Adipocyte (in vitro differentiated cells): ENCODE measurements around the gene WNT6.

Experiments used
- DNase-seq: peaks from one replicate; pipeline ENCODE4 v3.0.0-alpha.2; 2015; ENCODE audit warnings: low read depth
- H3K27me3 ChIP-seq: replicated peaks from 2 replicates; pipeline ENCODE4 v1.7.0; 2013; ENCODE audit warnings: mild to moderate bottlenecking, low read length, moderate library complexity; ENCODE audit not compliant: control insufficient read depth, insufficient read depth
- H3K36me3 ChIP-seq: 2 replicates; pipeline ENCODE4 v1.7.0; 2013; ENCODE audit warnings: low read length, mild to moderate bottlenecking, moderate library complexity; ENCODE audit not compliant: control insufficient read depth, insufficient read depth, severe bottlenecking
- H3K4me1 ChIP-seq: 2 replicates; pipeline ENCODE4 v1.7.0; 2013; ENCODE audit warnings: mild to moderate bottlenecking, low read length, moderate library complexity; ENCODE audit not compliant: control insufficient read depth, insufficient read depth
- H3K4me3 ChIP-seq: 2 replicates; pipeline ENCODE4 v1.7.0; 2013; ENCODE audit warnings: mild to moderate bottlenecking, low read length, moderate library complexity
- H3K9ac ChIP-seq: 2 replicates; pipeline ENCODE4 v1.7.0; 2013; ENCODE audit warnings: mild to moderate bottlenecking, low read length, moderate library complexity
- H3K9me3 ChIP-seq: 2 replicates; pipeline ENCODE4 v1.7.0; 2013; ENCODE audit warnings: mild to moderate bottlenecking, low read length, moderate library complexity; ENCODE audit not compliant: control insufficient read depth

WNT6 gene

DNA sequence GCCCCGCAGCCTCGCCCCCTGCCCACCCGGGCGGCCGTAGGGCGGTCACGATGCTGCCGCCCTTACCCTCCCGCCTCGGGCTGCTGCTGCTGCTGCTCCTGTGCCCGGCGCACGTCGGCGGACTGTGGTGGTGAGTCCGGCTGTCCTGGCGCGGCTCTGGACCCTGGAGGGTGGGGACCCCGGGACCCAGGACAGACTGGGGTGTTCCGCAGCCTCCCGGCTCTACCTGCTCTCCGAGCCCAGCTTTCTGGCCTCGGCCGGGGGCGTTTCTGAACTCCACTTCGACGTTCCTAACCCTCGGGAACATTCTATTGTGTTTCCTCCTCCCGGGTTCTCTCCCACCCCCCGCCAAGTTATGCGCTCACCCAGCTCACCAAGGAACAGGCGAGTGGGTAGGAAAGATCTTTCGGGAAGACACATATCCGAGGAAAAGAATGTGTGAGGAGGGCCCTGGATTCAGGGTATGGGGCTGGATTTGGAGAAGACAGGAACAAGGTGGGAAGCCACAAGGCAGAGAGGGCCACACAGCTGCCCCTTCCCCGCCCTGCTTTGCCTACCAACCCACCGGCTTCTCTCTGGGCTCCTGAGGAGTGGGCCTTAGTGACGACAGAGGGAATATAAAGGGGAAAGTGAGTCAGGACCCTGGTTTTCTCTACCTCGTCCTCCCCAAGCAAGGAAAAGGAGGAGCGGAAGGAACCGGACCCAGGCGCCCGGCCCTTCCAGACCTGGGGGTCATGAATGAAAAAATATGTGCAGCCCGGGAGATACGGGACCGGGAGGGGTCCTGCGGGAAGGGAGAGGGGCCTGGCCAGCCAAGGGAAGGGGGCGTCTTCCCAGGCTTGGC, 605 bp downstream of the WNT6 start:
- Histone ChIP-seq H3K27me3 (peaks cover 62% of the 10 kb centered on the region), H3K36me3 (no peaks in the 10 kb centered on the region), H3K4me3 (no peak overlapping the region), H3K9me3 (no peaks in the 10 kb centered on the region), H3K9ac (no peak overlapping the region), H3K4me1 (peaks cover 6% of the 10 kb centered on the region)
- no peak for DNase-seq

DNA sequence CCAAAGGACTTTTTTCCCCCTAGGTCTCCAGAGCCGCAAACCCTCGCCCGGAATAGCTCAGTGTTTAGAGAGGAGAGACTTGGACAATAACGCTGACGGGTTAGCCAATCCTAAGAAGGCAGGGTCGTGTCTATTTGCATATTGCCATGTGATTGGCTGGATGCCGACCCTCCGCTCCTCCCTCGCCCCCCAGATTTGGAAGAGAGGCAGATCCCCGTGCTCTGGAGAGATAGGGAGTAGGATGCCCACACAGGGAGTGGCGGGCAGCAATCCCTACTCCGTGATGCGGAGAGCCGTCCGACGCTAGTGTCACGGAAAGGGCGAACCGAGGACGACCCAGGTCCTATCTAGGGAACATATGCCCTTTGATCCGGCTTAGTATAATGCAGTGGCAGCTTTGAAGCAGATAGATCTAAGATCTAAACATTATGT, 1.4 kb downstream of the WNT6 start:
- DNase-seq = peak; percentile 68
- H3K27me3 ChIP-seq = peaks cover 54% of the 10 kb centered on the region
- H3K36me3 ChIP-seq = no peaks in the 10 kb centered on the region
- H3K9me3 ChIP-seq = no peaks in the 10 kb centered on the region
- no peak overlapping the region for H3K9ac ChIP-seq
- peaks cover 6% of the 10 kb centered on the region for H3K4me1 ChIP-seq
- no peak overlapping the region for H3K4me3 ChIP-seq

DNA sequence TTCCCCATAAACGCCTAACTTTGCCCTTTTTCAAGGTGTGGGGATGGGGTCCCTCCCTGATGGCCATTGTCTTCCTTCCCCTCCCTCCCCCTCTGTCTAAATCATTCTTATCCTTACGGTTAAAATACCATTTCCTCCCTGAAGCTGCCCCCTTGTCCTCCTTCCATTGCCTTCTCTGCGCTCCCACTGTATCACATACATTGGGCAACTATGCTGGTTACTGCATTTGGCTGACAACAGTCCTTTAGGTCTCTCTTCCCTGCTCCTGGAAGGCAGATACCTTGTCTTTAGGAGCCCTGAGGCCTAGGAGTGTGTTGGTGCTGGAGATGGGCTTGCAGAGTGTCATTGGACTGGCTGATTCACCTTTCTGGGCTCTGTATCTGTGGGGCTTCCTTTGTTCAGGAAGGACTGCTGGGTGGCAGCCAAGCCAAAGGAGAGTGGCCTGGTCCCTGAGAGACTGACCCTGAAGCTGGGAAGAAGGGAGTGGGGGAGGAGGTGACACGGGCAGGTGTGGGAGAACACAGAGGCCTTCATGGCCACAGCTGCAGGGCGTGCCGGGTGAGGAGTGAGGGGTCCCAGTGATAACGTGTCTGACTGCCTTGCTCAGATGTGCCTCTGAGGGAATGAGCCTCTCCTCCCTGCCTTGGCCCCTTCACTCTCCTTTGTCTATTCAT, 2.2 kb downstream of the WNT6 start:
- Histone ChIP-seq H3K36me3 (no peaks in the 10 kb centered on the region), H3K9ac (no peak overlapping the region), H3K4me1 (peaks cover 6% of the 10 kb centered on the region), H3K4me3 (no peak overlapping the region), H3K9me3 (no peaks in the 10 kb centered on the region), H3K27me3 (peaks cover 52% of the 10 kb centered on the region)
- no peak for DNase-seq

DNA sequence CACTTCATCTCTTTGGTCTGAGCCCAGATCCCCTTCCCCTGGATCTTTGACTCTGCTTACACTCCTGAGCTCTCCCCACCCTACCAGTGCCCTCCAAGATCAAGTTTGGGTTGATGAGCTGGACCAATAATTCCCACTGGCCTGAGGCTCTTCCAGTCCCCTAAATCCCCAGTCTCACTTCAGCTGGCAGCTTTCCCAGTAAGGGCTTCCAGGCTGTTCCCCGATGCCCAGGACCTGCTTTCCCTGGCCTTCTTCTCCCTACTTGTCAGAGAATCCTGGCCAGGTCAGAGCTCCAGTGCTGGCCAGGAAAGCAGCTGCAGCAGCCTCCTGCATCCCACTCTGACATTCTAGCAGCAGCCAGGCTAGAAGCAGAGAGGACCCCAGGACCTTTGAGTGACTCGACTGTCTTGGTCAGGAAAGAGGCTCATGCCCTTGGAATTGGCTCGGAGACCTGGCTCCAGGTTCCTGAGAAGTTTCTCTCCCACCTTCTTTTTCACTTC, 3.5 kb downstream of the WNT6 start:
- DNase-seq = no peak
- H3K4me3 ChIP-seq = no peak overlapping the region
- peaks cover 58% of the 10 kb centered on the region for H3K27me3 ChIP-seq
- H3K9ac ChIP-seq = no peak overlapping the region
- no peaks in the 10 kb centered on the region for H3K36me3 ChIP-seq
- H3K4me1 ChIP-seq = peaks cover 6% of the 10 kb centered on the region
- H3K9me3 ChIP-seq = no peaks in the 10 kb centered on the region

DNA sequence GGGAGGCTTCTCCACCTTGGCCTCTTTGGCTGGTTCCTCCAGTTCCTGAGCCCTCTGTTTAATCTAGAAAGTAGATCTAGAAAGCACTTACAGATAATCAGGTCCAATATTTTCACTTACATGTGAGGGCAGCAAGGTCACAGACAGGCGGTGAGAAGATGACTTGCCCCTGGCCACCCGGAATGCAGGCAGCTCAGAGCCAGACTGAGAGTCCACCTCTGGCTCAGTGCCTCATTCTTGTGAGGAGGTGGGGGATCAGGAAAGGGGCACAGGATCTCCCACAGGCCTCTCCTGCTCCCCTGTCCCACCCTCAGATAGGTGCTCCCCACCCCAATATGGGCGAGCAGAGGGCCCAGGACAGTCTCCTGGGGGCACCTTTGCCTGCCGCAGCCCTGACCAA, 5.8 kb downstream of the WNT6 start:
- H3K4me1 ChIP-seq = peaks cover 1% of the 10 kb centered on the region
- no peaks in the 10 kb centered on the region for H3K36me3 ChIP-seq
- H3K27me3 ChIP-seq = peaks cover 66% of the 10 kb centered on the region
- no peak for DNase-seq
- no peaks in the 10 kb centered on the region for H3K9me3 ChIP-seq
- no peak overlapping the region for H3K4me3 ChIP-seq
- no peak overlapping the region for H3K9ac ChIP-seq

DNA sequence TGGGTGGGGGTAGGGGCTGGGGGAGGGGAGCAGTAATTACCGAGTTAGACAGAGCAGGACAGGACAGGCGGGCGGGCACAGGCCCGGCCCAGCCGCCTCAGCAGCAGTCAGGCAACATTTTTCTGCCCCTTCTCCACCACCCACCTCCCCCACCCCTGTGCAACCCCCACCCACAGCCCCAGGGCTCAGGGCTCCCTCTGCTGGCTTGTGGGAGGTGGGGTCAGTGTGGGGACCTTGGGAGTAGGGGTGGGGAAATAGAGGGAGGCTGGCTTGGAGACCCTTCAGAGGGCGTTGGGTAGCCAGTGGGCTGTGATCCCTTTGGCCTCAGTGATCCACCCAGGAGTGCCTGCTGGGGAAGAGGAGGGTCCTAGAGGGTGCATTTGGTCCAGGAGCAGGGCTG, 6.4 kb downstream of the WNT6 start:
- Histone ChIP-seq H3K27me3 (peaks cover 67% of the 10 kb centered on the region), H3K36me3 (no peaks in the 10 kb centered on the region), H3K4me1 (no peaks in the 10 kb centered on the region), H3K9me3 (no peaks in the 10 kb centered on the region), H3K9ac (no peak overlapping the region), H3K4me3 (no peak overlapping the region)
- DNase-seq = no peak

DNA sequence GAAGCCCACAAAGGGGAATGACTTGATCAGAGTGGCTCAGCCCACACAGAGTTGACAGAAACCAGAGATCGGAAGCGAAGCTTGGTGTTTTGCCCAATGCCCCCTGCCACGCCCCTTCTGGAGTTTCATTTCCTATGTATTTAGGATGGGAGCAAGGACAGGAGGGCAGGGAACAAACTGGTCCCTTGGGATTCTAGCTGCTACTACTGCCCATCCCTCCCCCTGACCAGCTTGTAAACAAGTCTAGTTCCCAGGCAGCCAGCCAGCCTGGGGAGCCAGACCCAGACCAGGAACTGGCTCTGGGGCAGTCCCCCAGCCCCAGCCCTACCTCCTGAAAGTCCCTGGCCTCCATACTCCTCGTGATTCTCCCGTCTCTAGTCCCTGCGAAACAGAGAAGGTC, 8.3 kb downstream of the WNT6 start:
- Histone ChIP-seq H3K4me3 (no peak overlapping the region), H3K36me3 (no peaks in the 10 kb centered on the region), H3K9me3 (no peaks in the 10 kb centered on the region), H3K4me1 (no peaks in the 10 kb centered on the region), H3K27me3 (peaks cover 73% of the 10 kb centered on the region), H3K9ac (no peak overlapping the region)
- DNase-seq = no peak

DNA sequence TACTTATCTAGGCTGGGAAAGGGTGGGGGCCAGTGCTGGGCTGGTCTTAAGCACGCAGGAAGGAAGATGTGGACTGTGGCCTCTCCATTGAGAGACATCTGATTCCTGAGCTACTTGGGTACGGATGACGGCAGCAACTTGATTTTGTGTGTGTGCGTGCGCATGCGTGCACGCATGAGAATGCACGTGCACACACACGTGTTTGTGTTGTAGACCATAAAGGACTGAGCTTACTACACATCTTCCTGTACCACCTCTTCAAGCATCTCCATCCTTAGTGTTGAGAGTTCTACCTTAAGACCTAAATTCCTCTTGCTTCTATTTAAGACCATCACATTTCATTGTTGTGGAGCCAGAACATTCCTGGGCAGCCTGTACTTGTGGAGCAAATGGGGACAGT, 9.5 kb downstream of the WNT6 start:
- no peak overlapping the region for H3K4me3 ChIP-seq
- no peaks in the 10 kb centered on the region for H3K4me1 ChIP-seq
- no peaks in the 10 kb centered on the region for H3K36me3 ChIP-seq
- no peak for DNase-seq
- peaks cover 75% of the 10 kb centered on the region for H3K27me3 ChIP-seq
- no peaks in the 10 kb centered on the region for H3K9me3 ChIP-seq
- H3K9ac ChIP-seq = no peak overlapping the region

DNA sequence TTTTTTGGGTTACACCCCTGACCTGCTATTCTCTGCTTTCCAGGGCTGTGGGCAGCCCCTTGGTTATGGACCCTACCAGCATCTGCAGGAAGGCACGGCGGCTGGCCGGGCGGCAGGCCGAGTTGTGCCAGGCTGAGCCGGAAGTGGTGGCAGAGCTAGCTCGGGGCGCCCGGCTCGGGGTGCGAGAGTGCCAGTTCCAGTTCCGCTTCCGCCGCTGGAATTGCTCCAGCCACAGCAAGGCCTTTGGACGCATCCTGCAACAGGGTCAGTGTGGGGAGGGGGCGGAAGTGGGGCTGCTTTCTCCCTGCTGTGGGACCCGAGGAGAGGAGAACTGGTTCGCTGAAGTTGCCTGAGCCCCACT, 11.4 kb downstream of the WNT6 start:
- H3K4me3 ChIP-seq = no peak overlapping the region
- DNase-seq = no peak

DNA sequence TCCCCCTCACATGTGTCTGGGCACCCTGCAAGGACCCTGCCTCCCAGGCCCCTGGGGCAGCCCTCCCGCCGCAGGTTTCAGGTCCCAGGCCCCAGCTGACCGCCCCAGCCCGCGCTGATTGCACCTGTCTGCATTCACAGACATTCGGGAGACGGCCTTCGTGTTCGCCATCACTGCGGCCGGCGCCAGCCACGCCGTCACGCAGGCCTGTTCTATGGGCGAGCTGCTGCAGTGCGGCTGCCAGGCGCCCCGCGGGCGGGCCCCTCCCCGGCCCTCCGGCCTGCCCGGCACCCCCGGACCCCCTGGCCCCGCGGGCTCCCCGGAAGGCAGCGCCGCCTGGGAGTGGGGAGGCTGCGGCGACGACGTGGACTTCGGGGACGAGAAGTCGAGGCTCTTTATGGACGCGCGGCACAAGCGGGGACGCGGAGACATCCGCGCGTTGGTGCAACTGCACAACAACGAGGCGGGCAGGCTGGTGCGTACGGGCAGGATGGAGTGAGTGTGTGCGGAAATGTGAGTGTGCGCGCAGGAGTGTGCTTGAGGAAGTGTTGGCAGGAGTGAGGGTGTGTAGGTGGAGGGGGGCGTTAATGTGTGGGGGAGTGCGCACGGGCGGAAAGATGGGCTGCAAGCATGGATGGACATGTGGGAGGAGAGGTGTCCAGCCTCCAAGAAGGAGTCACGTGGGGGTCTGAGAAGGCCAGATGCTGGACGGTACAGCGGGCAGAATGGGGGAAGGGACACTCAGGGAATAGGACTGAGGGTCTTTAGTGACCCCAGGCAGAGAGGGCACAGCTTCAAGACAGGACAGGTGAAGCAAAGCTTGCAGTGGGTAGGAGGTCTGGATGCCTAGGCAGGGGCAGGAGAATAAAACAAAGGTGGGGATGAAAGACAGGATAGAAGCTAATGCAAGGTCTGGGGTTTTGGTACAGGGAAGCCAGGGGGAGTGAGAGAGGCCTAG, 12.0 kb downstream of the WNT6 start:
- H3K36me3 ChIP-seq = no peaks in the 10 kb centered on the region
- H3K9me3 ChIP-seq = no peaks in the 10 kb centered on the region
- no peak for DNase-seq
- no peak overlapping the region for H3K9ac ChIP-seq
- no peaks in the 10 kb centered on the region for H3K4me1 ChIP-seq
- no peak overlapping the region for H3K4me3 ChIP-seq
- peaks cover 90% of the 10 kb centered on the region for H3K27me3 ChIP-seq

More for the DNA sequence above, 11.4 kb downstream of the WNT6 start:
- Histone ChIP-seq H3K4me1 (no peaks in the 10 kb centered on the region), H3K9ac (no peak overlapping the region), H3K27me3 (peaks cover 89% of the 10 kb centered on the region), H3K36me3 (no peaks in the 10 kb centered on the region), H3K9me3 (no peaks in the 10 kb centered on the region)
